Heart left ventricle (tissue), 13 donors: ENCODE data around the gene MED27.

Experiments
- CTCF ChIP-seq, 12 donors: fragments of 200-600 bp; sonication (generic) in 4 of 12; IDR thresholded peaks; one replicate each; pipeline versions ENCODE4 v1.5.0 to v1.8.0; 2018 to 2022; ENCODE audit warnings: antibody characterized with exemption in 12 of 12, mild to moderate bottlenecking in 5 of 12
- POLR2A ChIP-seq, 2 donors: fragments of 450-650 bp; IDR thresholded peaks; one replicate each; pipeline ENCODE4 v1.6.1; 2017; ENCODE audit warnings: antibody characterized with exemption in 2 of 2, mild to moderate bottlenecking in 2 of 2, moderate library complexity in 2 of 2
- donor health status: ischemic (EF 13 %, LVEDD 7.1; RV severe dilation, severe dysfunction).
- donor health status: DM: no; HTN: yes; CAD: no.
- donor health status: DM: no; HTN: no; CAD: no.
- donor health status: ischemic (EF 25% LVEDD 6.9; RV normal size, moderate dysfunction).
- donor health status: ischemic (EF 25% LVEDD 5.7; RV mildly dilated, moderate dysfunction).
- donor health status: ischemic (EF 35%, LVEDD 5.7; RV mildly dilated, moderate dysfunction).
- donor health status: nonischemic (EF 11% LVEDD 7.7; RV severe dilation, severe dysfunction).
- donor health status: DM: yes; HTN: yes; CAD: no.
- donor health status: PGD.
- donor health status: ischemic (EF 29% LVEDD 5.4; RV normal size, mild dysfunction).
- donor health status: nonischemic (EF 23%, LVEDD 6.1; RV moderate dilation, normal function).

- TF ChIP-seq CTCF (IDR thresholded peaks at IDR 0.05), result no peak
- TF ChIP-seq POLR2A (IDR thresholded peaks at IDR 0.05), result no peak
Measured at GRCh38 chr9:131843989-131844744, 235.5 kb downstream of the MED27 start.
